GM12801 (cell line): Measurements from ENCODE around the gene DBI.

Experiments
- TF ChIP-seq, protein P1 (sequence below): IDR thresholded peaks from one replicate; pipeline ENCODE4 v1.5.1; 2011; ENCODE audit warnings: control low read depth; ENCODE audit not compliant: insufficient read length; ENCODE audit errors: extremely low read depth

The DBI gene

GRCh38 chr2:119332953-119333352, 33.8 kb upstream of the DBI start:
- TF ChIP-seq, protein P1, sequence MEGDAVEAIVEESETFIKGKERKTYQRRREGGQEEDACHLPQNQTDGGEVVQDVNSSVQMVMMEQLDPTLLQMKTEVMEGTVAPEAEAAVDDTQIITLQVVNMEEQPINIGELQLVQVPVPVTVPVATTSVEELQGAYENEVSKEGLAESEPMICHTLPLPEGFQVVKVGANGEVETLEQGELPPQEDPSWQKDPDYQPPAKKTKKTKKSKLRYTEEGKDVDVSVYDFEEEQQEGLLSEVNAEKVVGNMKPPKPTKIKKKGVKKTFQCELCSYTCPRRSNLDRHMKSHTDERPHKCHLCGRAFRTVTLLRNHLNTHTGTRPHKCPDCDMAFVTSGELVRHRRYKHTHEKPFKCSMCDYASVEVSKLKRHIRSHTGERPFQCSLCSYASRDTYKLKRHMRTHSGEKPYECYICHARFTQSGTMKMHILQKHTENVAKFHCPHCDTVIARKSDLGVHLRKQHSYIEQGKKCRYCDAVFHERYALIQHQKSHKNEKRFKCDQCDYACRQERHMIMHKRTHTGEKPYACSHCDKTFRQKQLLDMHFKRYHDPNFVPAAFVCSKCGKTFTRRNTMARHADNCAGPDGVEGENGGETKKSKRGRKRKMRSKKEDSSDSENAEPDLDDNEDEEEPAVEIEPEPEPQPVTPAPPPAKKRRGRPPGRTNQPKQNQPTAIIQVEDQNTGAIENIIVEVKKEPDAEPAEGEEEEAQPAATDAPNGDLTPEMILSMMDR, result no peak

- TF ChIP-seq, protein P1, result no peak
Measured at GRCh38 chr2:119333360-119333759, 33.4 kb upstream of the DBI start.

DNA sequence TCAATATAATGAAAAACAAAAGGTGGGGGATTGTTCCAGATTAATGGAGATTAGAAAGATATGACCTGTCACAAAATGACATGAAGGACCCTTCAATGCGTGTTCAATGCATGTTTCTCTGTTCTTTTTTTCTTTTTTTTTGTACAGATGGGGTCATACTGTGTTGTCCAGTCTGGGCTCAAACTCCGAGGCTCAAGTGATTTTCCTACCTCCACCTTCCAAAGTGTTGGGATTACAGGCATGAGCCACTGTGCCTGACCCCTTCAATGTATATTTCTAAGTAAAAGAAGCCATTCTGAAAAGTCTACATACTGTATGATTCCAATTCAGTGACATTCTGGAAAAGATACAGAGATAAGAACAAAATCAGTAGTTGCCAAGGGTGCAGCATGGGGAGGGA, 32.9 kb upstream of the DBI start:
- TF ChIP-seq, protein P1, result no peak

DNA sequence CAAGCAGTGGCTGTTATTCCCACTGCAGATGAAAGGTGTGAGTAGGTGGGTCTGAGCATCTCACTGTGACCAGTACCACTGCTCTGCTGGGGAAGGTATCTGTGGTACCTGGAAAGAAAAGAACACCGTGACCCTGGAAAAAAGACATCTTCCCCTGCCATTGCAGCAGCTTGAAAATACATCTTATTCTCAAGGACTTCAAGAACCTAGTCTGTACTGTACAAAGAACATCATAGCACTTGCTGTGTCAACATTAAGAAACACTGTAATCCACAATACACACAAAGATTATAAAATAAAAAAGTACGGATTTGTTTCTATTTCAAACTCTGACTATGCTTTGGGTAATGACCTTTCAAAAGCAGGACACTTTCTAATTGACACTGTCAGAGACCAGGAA, 29.0 kb upstream of the DBI start:
- TF ChIP-seq, protein P1, result no peak

- TF ChIP-seq, protein P1, result no peak
Measured at GRCh38 chr2:119338272-119338671, 28.5 kb upstream of the DBI start.

DNA sequence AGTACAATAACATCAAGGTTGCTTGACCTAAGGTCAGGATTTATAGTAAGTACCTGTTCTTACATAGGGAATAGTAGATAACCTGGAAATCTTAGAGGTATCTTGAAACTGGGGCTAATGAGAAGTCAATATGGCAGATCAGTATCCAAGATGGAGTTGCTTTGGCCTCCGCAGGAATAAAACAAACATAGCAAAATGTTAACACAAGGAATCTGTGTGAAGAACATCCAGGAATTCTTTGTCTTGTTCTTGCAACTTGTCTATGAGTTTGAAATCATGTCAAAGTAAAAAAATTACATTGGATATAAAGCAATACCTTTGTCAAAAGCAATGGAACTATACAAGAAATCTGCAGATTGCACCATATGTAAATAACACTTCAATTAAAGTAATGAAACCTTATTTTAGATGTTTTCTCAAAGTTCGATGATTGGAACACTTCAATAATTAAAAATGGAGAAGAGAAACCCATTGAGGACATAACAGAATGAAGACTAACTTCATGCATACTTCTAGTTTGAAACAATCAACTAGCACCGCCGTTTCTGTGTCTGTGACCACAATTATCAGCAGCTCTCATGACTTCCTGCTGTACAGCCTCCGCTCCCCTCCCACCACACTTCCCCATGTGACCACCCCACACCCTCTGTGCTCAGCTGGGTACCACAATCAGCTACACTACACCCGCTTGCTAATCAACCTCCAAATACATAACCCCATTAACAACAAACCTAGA, 27.8 kb upstream of the DBI start:
- TF ChIP-seq, protein P1, result no peak

- TF ChIP-seq, protein P1, result no peak
Measured at GRCh38 chr2:119339562-119339923, 27.2 kb upstream of the DBI start.
